IMR-90 (cell line): ENCODE measurements around the gene POMT1. TPM values are rescaled to one million over a fixed set of nuclear protein-coding genes. Genes with fewer than 3 reads are reported as not detected.

Experiments
- ATAC-seq: fragments of 200-7000 bp; cut with Tn5 transposase; 2 replicates; pipeline ENCODE4 v1.9.1; 2020; ENCODE audit warnings: low read depth, mild to moderate bottlenecking, moderate library complexity
- BruUV-seq: library from RNA; stranded (reverse); fragments of 400-500 nt; replicated peaks from 2 replicates; lab custom pipeline; 2021; lab: Mats Ljungman, UMichigan
- CTCF ChIA-PET: fragments of 300-600 bp; formaldehyde crosslinking; extraction: SDS; loops from one replicate; lab custom pipeline; 2021; ENCODE audit warnings: antibody characterized with exemption; lab: Yijun Ruan, JAX
- POLR2A ChIA-PET: fragments of 300-600 bp; sonication (Branson Sonifier 250); formaldehyde crosslinking; loops from one replicate; lab custom pipeline; 2022; ENCODE audit warnings: antibody characterized with exemption; ENCODE audit not compliant: unreplicated experiment; lab: Charles Lee
- DNase-seq: peaks from one replicate; pipeline ENCODE4 v3.0.0; 2013
- H2AFZ ChIP-seq: replicated peaks from 2 replicates; pipeline ENCODE3; 2013; ENCODE audit warnings: low read length, mild to moderate bottlenecking; ENCODE audit not compliant: poor library complexity
- H2AK5ac ChIP-seq: 2 replicates; pipeline ENCODE4 v1.6.1; 2013; ENCODE audit warnings: low read depth, low read length, inconsistent platforms
- H2AK9ac ChIP-seq: replicated peaks from 2 replicates; pipeline ENCODE3; 2013; ENCODE audit warnings: mild to moderate bottlenecking, low read depth, low read length, moderate library complexity; ENCODE audit not compliant: poor library complexity
- H2BK120ac ChIP-seq: 2 replicates; pipeline ENCODE4 v1.6.1; 2013; ENCODE audit warnings: low read depth, low read length, inconsistent platforms
- H2BK15ac ChIP-seq: 3 replicates; pipeline ENCODE4 v1.6.1; 2013; ENCODE audit warnings: low read depth, low read length, inconsistent platforms
- H2BK20ac ChIP-seq: 2 replicates; pipeline ENCODE4 v1.6.1; 2013; ENCODE audit warnings: low read depth, mild to moderate bottlenecking, inconsistent platforms, low read length, moderate library complexity
- H2BK5ac ChIP-seq: 2 replicates; pipeline ENCODE4 v1.6.1; 2013; ENCODE audit warnings: mild to moderate bottlenecking, low read depth, low read length, inconsistent platforms; ENCODE audit not compliant: poor library complexity, severe bottlenecking
- H3K14ac ChIP-seq: replicated peaks from 2 replicates; pipeline ENCODE4 v1.6.1; 2013; ENCODE audit warnings: low read depth, low read length, inconsistent platforms
- H3K18ac ChIP-seq: 2 replicates; pipeline ENCODE4 v1.6.1; 2013; ENCODE audit warnings: low read depth, low read length, control low read depth
- H3K23ac ChIP-seq: 2 replicates; pipeline ENCODE4 v1.6.1; 2013; ENCODE audit warnings: low read depth, low read length, inconsistent platforms
- H3K27ac ChIP-seq: 2 replicates; pipeline ENCODE4 v1.5.1; 2013; ENCODE audit warnings: mild to moderate bottlenecking, control low read depth, low read length; ENCODE audit not compliant: insufficient read depth
- H3K27me3 ChIP-seq: 2 replicates; pipeline ENCODE4 v1.6.1; 2013; ENCODE audit warnings: low read length; ENCODE audit not compliant: control insufficient read depth, insufficient read depth
- H3K36me3 ChIP-seq: 2 replicates; pipeline ENCODE4 v1.6.1; 2013; ENCODE audit warnings: low read length, mixed read lengths; ENCODE audit not compliant: control insufficient read depth, insufficient read depth
- H3K4ac ChIP-seq: 2 replicates; pipeline ENCODE4 v1.6.1; 2013; ENCODE audit warnings: low read depth, low read length, inconsistent platforms
- H3K4me1 ChIP-seq: 2 replicates; pipeline ENCODE4 v1.6.1; 2013; ENCODE audit warnings: low read length, mixed read lengths; ENCODE audit not compliant: control insufficient read depth, insufficient read depth
- H3K4me2 ChIP-seq: 2 replicates; pipeline ENCODE4 v1.6.1; 2013; ENCODE audit warnings: low read depth, mild to moderate bottlenecking, control low read depth, low read length, moderate library complexity
- H3K4me3 ChIP-seq: 2 replicates; pipeline ENCODE4 v1.5.1; 2013; ENCODE audit warnings: low read depth, mild to moderate bottlenecking, control low read depth, low read length, moderate library complexity; ENCODE audit not compliant: insufficient read depth
- H3K56ac ChIP-seq: 2 replicates; pipeline ENCODE4 v1.6.1; 2013; ENCODE audit warnings: low read length, inconsistent platforms; ENCODE audit not compliant: insufficient read depth; ENCODE audit errors: extremely low read depth
- H3K79me1 ChIP-seq, 2 experiments: 2 replicates each; pipeline ENCODE4 v1.6.1; 2013; ENCODE audit warnings: low read length in 2 of 2, inconsistent platforms in 1 of 2, low read depth in 1 of 2
- H3K9ac ChIP-seq: 2 replicates; pipeline ENCODE4 v1.6.1; 2013; ENCODE audit warnings: low read depth, low read length, control low read depth
- H3K9me1 ChIP-seq: 2 replicates; pipeline ENCODE4 v1.6.1; 2013; ENCODE audit warnings: low read length, inconsistent platforms; ENCODE audit not compliant: insufficient read depth
- H3K9me3 ChIP-seq: 2 replicates; pipeline ENCODE4 v1.6.1; 2013; ENCODE audit warnings: low read length; ENCODE audit not compliant: control insufficient read depth, insufficient read depth
- H4K20me1 ChIP-seq: 2 replicates; pipeline ENCODE4 v1.6.1; 2013; ENCODE audit warnings: low read length, inconsistent platforms; ENCODE audit not compliant: insufficient read depth
- H4K5ac ChIP-seq: 2 replicates; pipeline ENCODE4 v1.6.1; 2013; ENCODE audit warnings: mild to moderate bottlenecking, low read depth, low read length, control low read depth
- H4K8ac ChIP-seq, 2 experiments: 2 replicates each; pipeline ENCODE4 v1.6.1; 2013; ENCODE audit warnings: low read depth in 2 of 2, low read length in 2 of 2, control low read depth in 1 of 2, inconsistent platforms in 1 of 2
- H4K91ac ChIP-seq: 2 replicates; pipeline ENCODE4 v1.6.1; 2013; ENCODE audit warnings: low read depth, low read length, inconsistent platforms; ENCODE audit not compliant: insufficient read depth
- BHLHE40 ChIP-seq: fragments of 150-350 bp; IDR thresholded peaks from 2 replicates; pipeline ENCODE4 v1.6.1; 2016; ENCODE audit warnings: mild to moderate bottlenecking, low read depth, low read length
- CEBPB ChIP-seq: IDR thresholded peaks from 2 replicates; pipeline ENCODE4 v1.6.1; 2012; ENCODE audit warnings: low read depth, low read length, improper control_type of control experiment
- CHD1 ChIP-seq: IDR thresholded peaks from 2 replicates; pipeline ENCODE4 v1.6.1; 2012; ENCODE audit warnings: low read depth, low read length, improper control_type of control experiment
- MAFK ChIP-seq: IDR thresholded peaks from 2 replicates; pipeline ENCODE4 v1.6.1; 2012; ENCODE audit warnings: low read depth, low read length, improper control_type of control experiment
- MAZ ChIP-seq: IDR thresholded peaks from 2 replicates; pipeline ENCODE4 v1.6.1; 2012; ENCODE audit warnings: low read depth, mild to moderate bottlenecking, low read length, improper control_type of control experiment, moderate library complexity, borderline replicate concordance
- NFE2L2 ChIP-seq: fragments of 150-350 bp; IDR thresholded peaks from 2 replicates; pipeline ENCODE4 v1.6.1; 2016; ENCODE audit warnings: low read depth, mild to moderate bottlenecking, low read length
- POLR2A ChIP-seq: IDR thresholded peaks from 2 replicates; pipeline ENCODE4 v1.6.1; 2012; ENCODE audit warnings: mild to moderate bottlenecking, low read depth, low read length
- RAD21 ChIP-seq: IDR thresholded peaks from 2 replicates; pipeline ENCODE4 v1.6.1; 2012; ENCODE audit warnings: low read length, improper control_type of control experiment
- RCOR1 ChIP-seq: IDR thresholded peaks from 2 replicates; pipeline ENCODE4 v1.6.1; 2012; ENCODE audit warnings: mild to moderate bottlenecking, low read length, improper control_type of control experiment; ENCODE audit not compliant: insufficient replicate concordance
- RFX5 ChIP-seq: IDR thresholded peaks from 2 replicates; pipeline ENCODE4 v1.8.0; 2012; ENCODE audit warnings: low read depth, mild to moderate bottlenecking, low read length, moderate library complexity
- SMC3 ChIP-seq: fragments of 150-350 bp; IDR thresholded peaks from 2 replicates; pipeline ENCODE4 v1.6.1; 2016; ENCODE audit warnings: low read depth, mild to moderate bottlenecking, antibody characterized with exemption, low read length, moderate library complexity
- WGBS, 2 experiments: methylation state at CpG; one replicate each; pipeline versions ENCODE4 v1.1.5 to v1.1.7; 2013; ENCODE audit warnings: missing lambda C conversion rate in 2 of 2; ENCODE audit not compliant: insufficient read length in 1 of 2; ENCODE audit errors: extremely low coverage in 2 of 2; 5-methylcytosine and 5-hydroxymethylcytosine counted together
- dilution Hi-C: fragments of 300-500 bp; cut with HindIII; formaldehyde crosslinking; loops from one replicate; pipeline ENCODE4 v1.14.3; 2018; ENCODE audit warnings: low sequenced_read_pairs; ENCODE audit not compliant: unreplicated experiment
- in situ Hi-C: fragments of 300-500 bp; cut with MboI; formaldehyde crosslinking; loops from 3 replicates; pipeline ENCODE4 v1.14.3; 2019; ENCODE audit warnings: low sequenced_read_pairs, inconsistent platforms, mixed read lengths
- intact Hi-C: fragments of 100-400 bp; cut with micrococcal nuclease; formaldehyde crosslinking; loops from 2 replicates; pipeline ENCODE4 v1.10.0; 2022
- polyA plus RNA-seq, 3 experiments: library from polyadenylated mRNA; depleted of rRNA; stranded (reverse); fragments of >200 nt; gene quantifications; 2 replicates each; pipeline ENCODE4 v1.2.3, GENCODE V29; 2012; ENCODE audit warnings: low replicate concordance in 1 of 3
- total RNA-seq: library from RNA; depleted of rRNA; stranded (reverse); fragments of >200 nt; gene quantifications from 2 replicates; pipeline ENCODE4 v1.2.3, GENCODE V29; 2012
- TF ChIP-seq, protein P1 (sequence below): fragments of 150-350 bp; IDR thresholded peaks from 2 replicates; pipeline ENCODE4 v1.6.1; 2017; ENCODE audit warnings: mild to moderate bottlenecking, antibody characterized with exemption, low read length, low read depth
- TF ChIP-seq, protein P2 (sequence below): fragments of 150-350 bp; IDR thresholded peaks from 2 replicates; pipeline ENCODE4 v1.6.1; 2016; ENCODE audit warnings: low read depth, mild to moderate bottlenecking, low read length, moderate library complexity, borderline replicate concordance
- TF ChIP-seq, protein P3 (sequence below): conservative IDR thresholded peaks from 2 replicates; pipeline ENCODE4 v1.5.1; 2012; ENCODE audit warnings: mild to moderate bottlenecking, low read depth, low read length, improper control_type of control experiment

Gene POMT1
- total and polyA plus RNA-seq, 2 of the 4 experiments (the other 2 are of a cell fraction) = 24.2 to 36.5 TPM

DNA sequence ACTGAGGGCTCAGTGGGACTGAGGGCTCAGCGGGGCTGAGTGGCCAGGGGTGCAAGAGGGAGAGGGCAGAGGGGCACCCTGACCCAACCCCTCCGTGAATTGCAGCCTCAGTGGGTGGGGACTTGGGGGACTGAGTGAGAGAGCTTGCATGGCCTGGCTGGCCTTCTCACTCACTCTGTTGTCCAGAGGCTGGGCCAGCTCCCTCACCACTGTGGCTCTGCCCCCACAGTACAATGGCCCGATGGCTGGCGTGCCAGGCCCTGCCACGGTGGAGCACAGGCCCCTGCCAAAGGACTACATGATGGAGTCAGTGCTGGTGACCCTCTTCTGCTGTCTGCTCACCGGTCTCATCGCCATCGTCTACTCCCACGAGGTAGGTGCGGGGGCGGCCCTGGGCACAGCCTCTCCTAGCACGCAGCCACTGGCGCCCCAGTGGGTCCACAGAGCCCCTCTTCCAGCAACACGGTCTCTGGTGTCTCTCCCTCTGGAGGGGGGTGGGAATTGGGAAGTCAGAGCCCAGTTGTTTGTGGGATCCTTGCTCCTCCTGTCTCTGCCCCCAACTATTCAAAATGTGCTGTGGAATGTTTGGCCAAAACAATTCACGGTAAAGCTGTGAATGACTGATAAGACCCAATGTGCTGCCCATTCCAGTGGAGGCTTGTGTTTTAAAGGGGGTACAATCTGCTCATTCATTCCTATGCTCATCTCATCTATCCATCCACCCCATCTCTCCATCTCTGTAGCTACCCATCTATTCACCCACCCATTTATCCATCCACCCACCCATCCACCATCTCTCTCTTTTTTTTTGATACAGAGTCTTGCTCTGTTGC is 53.3 kb downstream of the POMT1 start:
- no peak overlapping the region for H3K18ac ChIP-seq
- no peak overlapping the region for H3K4me3 ChIP-seq
- H3K14ac ChIP-seq = no peak overlapping the region
- no peak for ATAC-seq
- no peak overlapping the region for H2BK20ac ChIP-seq
- H3K79me1 ChIP-seq = no peaks in the 10 kb centered on the region
- H3K27me3 ChIP-seq = peaks cover 37% of the 10 kb centered on the region
- no peak overlapping the region for H2BK15ac ChIP-seq
- H3K4me1 ChIP-seq = no peaks in the 10 kb centered on the region
- H3K27ac ChIP-seq = no peak overlapping the region
- TF ChIP-seq BHLHE40 (no peak), RAD21 (no peak), POLR2A (no peak), CEBPB (no peak), MAFK (no peak), SMC3 (no peak), CHD1 (no peak), NFE2L2 (no peak), RCOR1 (no peak), MAZ (no peak), RFX5 (no peak)
- TF ChIP-seq, protein P1, sequence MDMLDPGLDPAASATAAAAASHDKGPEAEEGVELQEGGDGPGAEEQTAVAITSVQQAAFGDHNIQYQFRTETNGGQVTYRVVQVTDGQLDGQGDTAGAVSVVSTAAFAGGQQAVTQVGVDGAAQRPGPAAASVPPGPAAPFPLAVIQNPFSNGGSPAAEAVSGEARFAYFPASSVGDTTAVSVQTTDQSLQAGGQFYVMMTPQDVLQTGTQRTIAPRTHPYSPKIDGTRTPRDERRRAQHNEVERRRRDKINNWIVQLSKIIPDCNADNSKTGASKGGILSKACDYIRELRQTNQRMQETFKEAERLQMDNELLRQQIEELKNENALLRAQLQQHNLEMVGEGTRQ = no peak
- TF ChIP-seq, protein P2, sequence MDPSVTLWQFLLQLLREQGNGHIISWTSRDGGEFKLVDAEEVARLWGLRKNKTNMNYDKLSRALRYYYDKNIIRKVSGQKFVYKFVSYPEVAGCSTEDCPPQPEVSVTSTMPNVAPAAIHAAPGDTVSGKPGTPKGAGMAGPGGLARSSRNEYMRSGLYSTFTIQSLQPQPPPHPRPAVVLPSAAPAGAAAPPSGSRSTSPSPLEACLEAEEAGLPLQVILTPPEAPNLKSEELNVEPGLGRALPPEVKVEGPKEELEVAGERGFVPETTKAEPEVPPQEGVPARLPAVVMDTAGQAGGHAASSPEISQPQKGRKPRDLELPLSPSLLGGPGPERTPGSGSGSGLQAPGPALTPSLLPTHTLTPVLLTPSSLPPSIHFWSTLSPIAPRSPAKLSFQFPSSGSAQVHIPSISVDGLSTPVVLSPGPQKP = no peak
- TF ChIP-seq, protein P3, sequence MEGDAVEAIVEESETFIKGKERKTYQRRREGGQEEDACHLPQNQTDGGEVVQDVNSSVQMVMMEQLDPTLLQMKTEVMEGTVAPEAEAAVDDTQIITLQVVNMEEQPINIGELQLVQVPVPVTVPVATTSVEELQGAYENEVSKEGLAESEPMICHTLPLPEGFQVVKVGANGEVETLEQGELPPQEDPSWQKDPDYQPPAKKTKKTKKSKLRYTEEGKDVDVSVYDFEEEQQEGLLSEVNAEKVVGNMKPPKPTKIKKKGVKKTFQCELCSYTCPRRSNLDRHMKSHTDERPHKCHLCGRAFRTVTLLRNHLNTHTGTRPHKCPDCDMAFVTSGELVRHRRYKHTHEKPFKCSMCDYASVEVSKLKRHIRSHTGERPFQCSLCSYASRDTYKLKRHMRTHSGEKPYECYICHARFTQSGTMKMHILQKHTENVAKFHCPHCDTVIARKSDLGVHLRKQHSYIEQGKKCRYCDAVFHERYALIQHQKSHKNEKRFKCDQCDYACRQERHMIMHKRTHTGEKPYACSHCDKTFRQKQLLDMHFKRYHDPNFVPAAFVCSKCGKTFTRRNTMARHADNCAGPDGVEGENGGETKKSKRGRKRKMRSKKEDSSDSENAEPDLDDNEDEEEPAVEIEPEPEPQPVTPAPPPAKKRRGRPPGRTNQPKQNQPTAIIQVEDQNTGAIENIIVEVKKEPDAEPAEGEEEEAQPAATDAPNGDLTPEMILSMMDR = no peak
- H4K5ac ChIP-seq = no peak overlapping the region
- no peaks in the 10 kb centered on the region for H4K20me1 ChIP-seq
- H3K9me3 ChIP-seq = peaks cover 13% of the 10 kb centered on the region
- no peak overlapping the region for H3K4ac ChIP-seq
- H3K36me3 ChIP-seq = no peaks in the 10 kb centered on the region
- no peak overlapping the region for H4K91ac ChIP-seq
- ChIA-PET CTCF (no interaction called here), POLR2A (no interaction called here)
- H3K9me1 ChIP-seq = no peaks in the 10 kb centered on the region
- H3K56ac ChIP-seq = no peak overlapping the region
- no peak overlapping the region for H2BK120ac ChIP-seq
- BruUV-seq = no TSS peak
- H3K9ac ChIP-seq = no peak overlapping the region
- H4K8ac ChIP-seq = no peak overlapping the region
- in situ Hi-C loops (no loop called here), dilution Hi-C loops (no loop called here), intact Hi-C loops (no loop called here)
- no peak overlapping the region for H3K23ac ChIP-seq
- no peak overlapping the region for H2AK5ac ChIP-seq
- no peak overlapping the region for H2AK9ac ChIP-seq
- DNase-seq = no peak
- H2BK5ac ChIP-seq = no peak overlapping the region
- no peak overlapping the region for H3K4me2 ChIP-seq
- H2AFZ ChIP-seq = no peak overlapping the region
- WGBS, 2 experiments = 90% methylated on average over 3 of the region's 15 CpGs; no CpG with 5 or more reads in 1 of the 2 experiments
